DMS153 (cell line): Measurements from ENCODE around the gene BTBD18.
A peak's percentile ranks its signal among the peaks of the same experiment; 100 is the strongest.

Experiments
- DNase-seq: peaks from one replicate; lab custom pipeline; 2025; lab: John Stamatoyannopoulos, UW

The BTBD18 gene

DNA sequence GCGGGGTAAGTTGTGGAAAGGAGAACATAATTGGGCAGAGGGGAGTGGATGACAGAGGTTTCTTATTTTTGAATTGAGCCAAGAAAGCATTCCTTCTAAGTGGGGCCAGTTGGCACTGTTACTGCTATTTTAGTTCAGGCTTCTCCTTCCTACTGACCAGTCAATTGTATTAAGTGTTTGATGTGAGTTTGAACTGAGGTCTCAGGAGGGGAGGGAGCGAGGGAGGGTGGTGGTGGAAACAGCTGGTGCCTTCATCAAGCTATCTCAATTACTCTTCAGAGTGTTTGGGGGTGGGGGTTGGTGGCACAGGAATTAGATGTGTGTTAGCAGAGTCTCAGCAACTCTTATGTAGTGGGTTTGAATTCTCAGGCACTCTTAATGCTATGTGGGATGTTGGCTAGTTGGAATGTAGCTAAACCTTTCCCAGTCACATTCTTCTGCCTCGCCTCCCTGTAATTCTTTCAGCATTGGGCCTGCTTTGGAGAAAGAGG lies 24.5 kb upstream of the BTBD18 start:
- no peak for DNase-seq

- no peak for DNase-seq
Measured at GRCh38 chr11:57775491-57775890, 23.9 kb upstream of the BTBD18 start.

DNA sequence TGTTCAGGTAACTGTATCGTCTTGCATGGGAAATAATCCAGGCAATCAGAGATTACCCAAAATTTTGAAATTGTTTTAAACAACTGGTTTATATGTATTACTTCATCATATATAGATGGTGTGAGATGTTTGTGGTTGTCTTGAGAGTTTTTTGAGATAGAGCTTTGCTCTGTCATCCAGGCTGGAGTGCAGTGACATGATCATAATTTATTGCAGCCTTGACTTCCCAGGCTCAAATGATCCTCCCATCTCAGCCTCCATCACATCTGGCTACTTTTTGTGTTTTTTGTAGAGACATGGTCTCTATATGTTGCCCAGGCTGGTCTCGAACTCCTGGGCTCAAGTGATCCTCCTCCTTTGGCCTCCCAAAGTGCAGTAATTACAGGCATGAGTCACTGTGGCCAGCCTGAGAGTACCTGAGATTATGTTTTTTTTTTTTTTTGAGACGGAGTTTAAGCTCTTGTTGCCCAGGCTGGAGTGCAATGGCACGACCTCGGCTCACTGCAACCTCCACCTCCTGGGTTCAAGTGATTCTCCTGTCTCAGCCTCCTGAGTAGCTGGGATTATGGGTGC lies 21.5 kb upstream of the BTBD18 start:
- no peak for DNase-seq

- DNase-seq: no peak
Measured at GRCh38 chr11:57772562-57772961, 20.9 kb upstream of the BTBD18 start.

DNA sequence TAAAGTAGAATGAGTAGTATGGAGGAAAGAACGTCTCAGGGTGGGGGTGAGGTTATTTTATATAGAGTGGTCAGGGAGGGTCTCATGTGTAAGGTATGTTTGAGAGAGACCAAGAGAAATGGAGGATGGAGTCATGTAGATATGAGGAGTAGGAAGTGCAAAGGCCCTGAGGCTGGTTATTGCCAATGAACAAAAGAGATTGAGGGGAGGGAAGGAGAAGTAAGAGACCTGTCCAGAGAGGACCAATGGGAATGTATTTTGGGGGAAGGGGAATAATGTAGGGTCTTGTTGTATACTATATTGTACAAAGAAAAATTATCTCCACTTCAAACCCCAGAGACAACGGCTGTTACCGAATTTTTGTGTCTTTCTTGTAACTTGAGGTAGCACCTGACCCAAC lies 19.7 kb upstream of the BTBD18 start:
- no peak for DNase-seq

DNA sequence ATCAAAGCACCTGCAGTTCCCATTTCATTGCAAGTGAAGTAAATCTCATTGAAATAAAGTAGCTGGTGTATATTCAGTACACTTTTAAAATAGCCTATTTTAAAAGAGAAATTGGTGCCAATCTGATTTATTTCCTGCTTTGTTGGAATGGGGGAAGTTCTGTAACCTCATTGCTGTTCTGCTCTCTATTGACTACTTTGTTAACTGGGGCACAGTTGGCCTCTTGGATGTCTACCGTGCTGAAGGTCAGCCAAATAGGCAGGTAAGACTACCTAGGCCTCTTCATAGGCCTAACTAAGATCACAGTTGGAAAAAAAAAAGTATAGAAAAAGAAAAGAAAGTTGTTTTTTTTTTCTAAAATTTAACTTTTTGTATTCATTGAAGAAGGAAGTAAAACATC lies 19.2 kb upstream of the BTBD18 start:
- DNase-seq: no peak

- DNase-seq: no peak
Measured at GRCh38 chr11:57764972-57765371, 13.4 kb upstream of the BTBD18 start.

GRCh38 chr11:57764566-57764965 lies 12.9 kb upstream of the BTBD18 start:
- DNase-seq: no peak

- no peak for DNase-seq
Measured at GRCh38 chr11:57764021-57764420, 12.4 kb upstream of the BTBD18 start.

DNA sequence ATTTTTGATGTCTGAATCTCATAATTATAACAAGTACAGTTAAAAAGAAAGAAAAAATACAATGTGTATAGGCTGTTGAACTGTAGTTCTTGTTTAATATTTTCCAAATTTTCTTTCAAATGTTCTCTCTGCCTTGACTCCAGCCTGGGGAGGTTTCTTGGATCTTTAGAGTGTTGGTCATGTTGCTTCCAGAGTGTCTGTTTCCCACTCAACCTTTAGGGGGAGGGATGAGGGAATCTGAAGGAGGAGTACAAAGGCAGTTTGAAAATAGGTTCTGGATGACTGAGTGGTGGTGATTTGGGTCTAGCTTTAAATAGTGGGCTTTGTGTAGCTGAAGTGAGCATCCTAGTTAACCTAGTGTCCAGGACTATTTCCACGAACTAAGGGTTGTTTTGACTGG lies 11.9 kb upstream of the BTBD18 start:
- no peak for DNase-seq

DNA sequence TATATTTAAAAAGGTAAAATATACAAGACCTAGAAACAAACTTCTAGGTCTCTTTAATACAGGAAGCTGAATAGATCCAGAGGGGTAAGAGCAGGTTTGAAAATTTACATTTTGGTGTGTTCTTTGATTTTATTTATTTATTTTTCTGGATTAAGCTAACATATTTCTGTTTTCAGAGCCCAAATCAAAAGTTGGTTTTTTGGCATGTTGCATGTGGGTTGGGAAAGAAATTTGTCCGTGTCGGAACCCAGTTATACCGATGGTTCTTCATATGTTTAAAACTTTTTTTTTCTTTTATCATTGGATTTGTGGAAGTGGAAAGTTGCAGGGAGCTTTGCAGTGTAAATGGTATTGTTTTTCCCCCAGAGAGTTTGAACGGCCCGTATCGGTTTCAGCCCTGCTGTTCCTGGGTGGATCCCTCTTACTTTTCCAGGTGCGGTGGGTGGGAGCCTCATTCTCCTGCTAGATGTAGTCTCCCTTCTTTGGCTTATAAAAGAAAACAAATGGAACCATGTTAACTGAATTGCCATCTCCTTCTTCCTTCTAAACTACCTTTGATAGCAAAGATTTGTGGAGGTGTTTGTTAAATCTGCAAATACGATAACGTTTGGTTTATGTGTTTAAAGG lies 10.7 kb upstream of the BTBD18 start:
- no peak for DNase-seq

- peak; percentile 95 for DNase-seq
Measured at GRCh38 chr11:57761301-57762234, 9.9 kb upstream of the BTBD18 start, which contains the start of gene CTNND1. Gene CTNND1, plus strand, starts transcription at chr11:57761802. Its CDS starts 29,677 bp downstream, at chr11:57791479.

- DNase-seq: no peak
Measured at GRCh38 chr11:57758174-57758573, 6.6 kb upstream of the BTBD18 start.

DNA sequence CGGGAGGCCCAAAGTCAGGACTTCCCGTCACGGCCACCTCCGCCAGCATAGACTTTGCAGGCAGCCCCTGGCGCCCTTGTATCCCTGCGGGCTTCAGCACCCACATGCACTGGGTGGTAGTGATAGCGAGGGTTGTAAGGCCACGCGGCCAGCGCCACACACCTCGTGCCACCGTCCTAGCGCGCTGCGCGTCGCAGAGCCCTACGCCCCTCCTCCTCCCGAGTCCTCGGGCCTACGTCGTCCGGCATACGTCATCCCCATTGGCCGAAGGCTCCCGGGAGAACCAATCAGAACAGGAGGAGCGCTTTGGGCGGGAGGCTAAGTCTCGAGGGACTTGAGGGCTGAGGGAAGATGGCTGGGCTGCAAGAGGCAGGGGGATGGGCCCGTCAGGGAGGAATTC lies 1.3 kb upstream of the BTBD18 start:
- DNase-seq: no peak

DNA sequence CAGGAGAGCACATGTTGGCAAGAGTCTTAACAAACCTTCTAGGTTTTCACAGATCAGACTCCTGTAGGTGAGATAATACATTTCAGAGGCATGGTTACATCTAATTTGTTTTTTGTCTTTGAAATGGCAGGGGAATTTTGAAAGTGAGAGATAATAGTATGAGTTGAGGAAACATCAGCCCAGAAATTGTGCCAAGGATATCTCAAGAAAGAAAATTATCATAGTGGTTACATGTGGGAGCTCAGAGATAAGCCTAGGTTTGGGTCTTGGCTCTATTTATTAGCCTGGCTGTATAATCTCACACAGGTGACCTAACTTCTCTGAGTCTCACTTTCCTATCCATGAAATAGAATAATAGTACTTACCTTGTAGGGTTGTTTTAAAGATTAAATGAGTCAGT lies 443 bp downstream of the BTBD18 start:
- no peak for DNase-seq

- no peak for DNase-seq
Measured at GRCh38 chr11:57746920-57747319, 4.7 kb downstream of the BTBD18 start.

- DNase-seq: no peak
Measured at GRCh38 chr11:57745206-57745605, 6.4 kb downstream of the BTBD18 start.

DNA sequence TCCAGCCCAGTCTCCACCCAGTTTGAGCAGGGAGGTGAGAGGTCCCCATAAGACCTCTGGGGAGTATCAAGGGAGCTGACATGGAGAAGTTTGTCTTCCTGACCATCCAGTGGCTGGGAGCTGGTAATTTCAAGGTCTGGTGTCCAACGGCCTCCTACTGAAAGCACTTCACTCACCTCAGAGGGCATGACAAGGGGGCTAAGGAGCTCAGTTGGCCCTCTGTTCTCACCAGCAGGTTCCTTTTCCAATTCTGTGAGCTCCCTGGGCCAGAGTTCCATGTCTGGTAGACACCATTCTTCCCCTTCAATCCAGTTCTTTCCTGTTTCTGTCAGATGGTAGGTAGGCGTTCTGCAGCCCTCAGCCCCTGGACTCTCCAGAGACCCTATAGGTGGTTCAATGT lies 7.3 kb downstream of the BTBD18 start:
- no peak for DNase-seq

DNA sequence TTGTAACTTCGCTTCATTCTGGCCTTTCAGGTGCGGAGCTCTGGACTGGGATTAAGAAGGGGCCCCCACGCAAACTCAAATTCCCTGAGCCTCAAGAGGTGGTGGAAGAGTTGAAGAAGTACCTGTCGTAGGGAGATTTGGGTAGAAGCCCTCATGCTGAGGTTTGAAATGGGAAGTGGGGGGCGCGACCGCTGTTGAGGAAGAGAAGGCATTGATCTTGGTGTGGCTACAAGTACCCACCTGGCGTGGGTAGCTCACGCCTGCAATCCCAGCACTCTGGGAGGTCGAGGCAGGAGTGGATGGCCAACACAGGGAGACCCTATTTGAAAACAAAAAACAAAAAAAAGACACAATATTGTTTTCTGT lies 9.5 kb downstream of the BTBD18 start:
- DNase-seq: no peak

DNA sequence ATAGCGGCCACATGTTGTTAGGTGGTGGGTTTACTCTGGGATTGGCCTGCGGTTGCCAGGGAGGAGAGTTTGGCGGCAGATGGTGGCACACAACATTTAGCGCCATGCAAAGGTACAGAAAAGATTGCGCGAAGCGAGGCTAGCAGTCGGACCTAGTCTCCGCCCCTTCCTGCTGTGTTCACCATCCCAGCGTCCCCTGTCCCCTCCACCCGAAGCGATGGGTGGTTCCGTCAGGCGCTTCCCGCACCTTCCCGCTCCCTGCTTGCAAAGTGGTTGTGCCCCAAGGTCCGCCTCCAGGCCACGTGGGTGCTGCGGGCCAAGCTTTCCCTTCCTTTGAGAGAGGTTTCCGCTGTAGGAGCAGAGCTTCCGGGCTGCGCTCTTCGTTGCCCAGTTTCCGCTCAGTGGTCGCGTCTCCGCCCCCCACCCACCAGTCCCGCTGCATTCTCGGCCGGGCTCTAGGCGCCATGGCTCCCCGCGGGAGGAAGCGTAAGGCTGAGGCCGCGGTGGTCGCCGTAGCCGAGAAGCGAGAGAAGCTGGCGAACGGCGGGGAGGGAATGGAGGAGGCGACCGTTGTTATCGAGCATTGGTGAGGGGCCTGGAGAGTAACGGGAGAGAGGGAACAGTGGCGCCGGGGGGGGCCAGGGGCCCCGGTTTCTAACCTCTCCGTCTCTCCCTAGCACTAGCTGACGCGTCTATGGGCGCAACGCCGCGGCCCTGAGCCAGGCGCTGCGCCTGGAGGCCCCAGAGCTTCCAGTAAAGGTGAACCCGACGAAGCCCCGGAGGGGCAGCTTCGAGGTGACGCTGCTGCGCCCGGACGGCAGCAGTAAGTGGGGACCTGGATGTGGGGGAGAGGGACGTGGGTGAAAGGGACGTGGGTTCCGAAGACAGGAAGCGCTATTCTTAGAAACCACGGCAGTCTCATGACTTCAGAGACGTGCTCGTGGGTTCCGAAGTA lies 10.2 kb downstream of the BTBD18 start, which contains the start of gene SELENOH:
TSS of gene SELENOH (plus strand) at position 360 of the 955 bp plus-strand sequence. CDS start at position 465, 105 bp downstream.
- peak; percentile 95 for DNase-seq

- no peak for DNase-seq
Measured at GRCh38 chr11:57735619-57736298, 15.9 kb downstream of the BTBD18 start.
